GM18498 (cell line): ENCODE measurements around the gene CTSW.

Experiments
- ATAC-seq: cut with Tn5 transposase; IDR thresholded peaks from one replicate; pipeline ENCODE4 v1.9.1; 2021; ENCODE audit warnings: mild to moderate bottlenecking, moderate library complexity; ENCODE audit not compliant: unreplicated experiment

The CTSW gene

DNA sequence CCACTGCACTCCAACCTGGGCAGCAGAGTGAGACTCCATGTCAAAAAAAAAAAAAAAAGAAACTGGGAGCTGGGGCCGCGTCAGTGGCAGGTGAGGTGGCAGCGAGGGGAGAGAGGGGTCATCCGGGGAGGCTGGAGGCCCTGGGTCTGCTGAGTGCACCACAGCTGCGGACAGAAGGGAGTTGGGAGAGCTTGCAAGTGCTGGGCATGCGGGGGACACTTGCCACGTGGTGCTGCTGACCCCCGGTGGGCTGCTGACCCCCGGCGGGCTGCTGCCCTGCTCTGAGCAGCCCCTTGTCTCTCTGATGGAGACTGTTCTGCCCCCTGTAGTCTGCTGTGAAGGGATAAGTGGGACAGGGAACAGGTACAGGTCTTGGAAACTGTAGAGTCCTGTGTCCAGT, 42.2 kb downstream of the CTSW start:
- ATAC-seq, result no peak

DNA sequence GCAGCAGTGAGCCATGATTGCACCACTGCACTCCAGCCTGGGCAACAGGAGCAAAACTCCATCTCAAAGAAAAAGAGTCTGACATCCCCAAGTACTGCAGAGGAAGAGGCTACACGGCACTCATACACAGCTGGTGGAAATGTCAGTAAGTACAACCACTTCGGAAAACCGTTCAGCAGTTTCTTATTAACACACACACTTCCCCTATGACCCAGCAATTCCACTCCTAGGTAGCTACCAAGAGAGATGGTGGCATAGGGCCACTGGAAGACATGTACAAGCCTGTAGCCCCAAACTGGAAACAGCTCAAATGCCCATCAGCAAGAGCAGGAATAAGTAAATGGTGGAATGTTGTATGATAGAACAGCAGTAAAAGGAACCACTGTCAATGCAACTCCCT, 42.9 kb downstream of the CTSW start:
- ATAC-seq, result no peak

DNA sequence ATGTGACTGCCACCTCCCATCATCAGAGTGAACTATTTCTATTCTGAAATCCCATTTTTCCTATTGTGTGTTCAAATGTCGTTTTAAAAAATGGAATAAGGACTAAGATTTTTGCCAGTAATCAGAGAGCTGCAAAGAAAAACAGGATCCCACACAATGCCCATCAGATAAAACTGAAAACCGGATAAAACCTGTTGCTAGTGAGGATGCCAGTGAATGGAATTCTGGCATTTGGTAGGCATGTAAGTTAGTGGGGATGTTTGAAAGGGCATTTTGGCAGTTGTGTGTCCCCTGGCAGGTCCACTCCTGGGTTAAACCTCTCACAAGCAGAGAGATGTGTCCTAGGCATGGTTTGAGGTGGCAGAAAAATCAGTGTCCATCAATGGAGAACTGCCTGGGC, 45.8 kb downstream of the CTSW start:
- ATAC-seq, result no peak

DNA sequence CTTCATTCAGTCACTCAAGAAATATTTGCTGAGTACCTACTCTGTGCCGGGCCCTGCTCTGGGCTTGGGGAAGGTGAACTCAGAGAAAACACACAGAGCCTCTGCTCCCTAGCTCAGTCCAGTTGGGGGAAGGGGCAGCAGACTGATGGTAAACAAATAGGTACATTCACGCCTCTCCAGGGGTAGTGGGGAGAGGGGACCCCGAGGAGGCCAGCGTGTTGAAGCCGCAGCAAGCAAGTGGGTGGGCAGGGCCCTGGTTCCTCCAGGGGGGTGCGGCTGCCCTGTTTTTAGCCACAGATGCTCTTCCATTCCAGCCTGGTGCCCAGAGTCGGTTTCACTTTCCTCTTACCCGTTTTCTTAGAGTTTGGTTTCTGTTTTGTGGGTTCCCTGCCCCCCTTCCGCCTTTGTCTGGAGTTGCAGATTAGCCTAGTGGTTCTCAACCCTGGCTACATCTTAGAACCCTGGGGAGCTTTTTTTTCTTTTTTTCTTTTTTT, 48.3 kb downstream of the CTSW start:
- peak; percentile 75 for ATAC-seq

DNA sequence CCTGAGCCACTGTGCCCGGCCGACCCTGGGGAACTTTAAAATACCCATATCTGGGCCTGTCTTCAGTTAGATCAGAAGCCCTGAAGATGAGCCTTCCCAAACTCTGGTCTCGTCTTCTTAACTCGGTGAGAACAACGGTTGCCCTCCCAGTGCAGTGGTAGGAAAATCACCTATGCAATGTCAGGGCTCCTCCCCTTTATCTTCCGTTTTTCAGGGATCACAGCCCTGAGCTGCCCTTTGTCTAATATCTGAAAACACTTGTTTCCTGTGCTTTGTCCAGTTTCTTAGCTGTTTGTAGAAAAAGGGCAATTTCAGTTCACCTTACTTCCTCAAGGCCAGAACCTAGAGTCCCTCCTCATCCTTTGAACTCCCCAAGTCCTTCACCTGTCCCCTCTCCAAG, 49.0 kb downstream of the CTSW start:
- no peak for ATAC-seq

DNA sequence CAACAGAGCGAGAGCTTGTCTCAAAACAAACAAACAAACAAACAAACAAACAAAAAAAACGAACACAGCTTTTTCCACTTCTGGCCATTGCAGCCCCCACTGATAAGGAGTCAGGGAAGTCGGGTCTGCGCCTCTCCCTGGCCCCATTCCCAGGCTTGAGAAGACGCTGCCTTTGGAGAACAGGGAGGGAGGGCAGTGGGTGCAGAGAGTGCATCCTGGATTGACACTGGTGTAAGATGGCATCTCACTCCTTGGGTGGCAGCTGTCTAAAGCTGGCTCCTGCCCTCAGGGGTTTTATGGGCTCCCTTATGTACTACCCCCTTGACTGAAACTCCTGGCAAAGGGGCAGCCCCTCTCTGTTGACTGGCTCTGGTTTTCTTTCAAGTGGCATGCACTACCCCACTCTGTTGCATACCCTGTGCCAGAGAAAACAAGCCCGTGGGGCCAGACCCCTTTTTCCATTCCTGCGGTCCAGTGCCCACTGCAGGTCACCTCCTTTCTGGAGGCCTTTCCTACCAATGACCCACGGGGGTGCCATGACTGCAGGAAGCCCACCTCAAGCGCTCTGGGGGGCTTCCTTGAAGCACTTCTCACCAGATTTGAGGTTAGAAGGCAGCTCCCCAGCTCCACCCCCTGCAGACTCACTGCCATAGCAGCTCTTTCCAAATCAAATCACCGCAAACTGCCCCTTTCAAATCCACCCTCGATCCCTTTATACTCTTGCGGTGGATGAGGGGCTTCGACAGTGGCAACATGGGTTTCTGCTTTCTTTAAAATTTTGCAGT, 52.3 kb downstream of the CTSW start:
- no peak for ATAC-seq

DNA sequence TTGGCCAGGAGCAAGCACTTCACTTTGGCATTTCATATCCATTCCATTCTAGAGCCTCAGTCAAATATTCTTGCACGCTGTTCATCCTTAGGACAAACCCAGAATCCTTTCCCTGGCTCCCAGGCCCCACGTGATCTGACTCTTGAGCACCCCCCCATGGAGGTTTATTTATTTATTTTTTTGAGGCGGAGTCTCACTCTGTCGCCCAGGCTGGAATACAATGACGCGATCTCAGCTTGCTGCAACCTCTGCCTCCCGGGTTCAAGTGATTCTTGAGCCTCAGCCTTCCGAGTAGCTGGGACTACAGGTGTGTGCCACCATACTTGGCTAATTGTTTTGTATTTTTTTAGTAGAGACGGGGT, 52.9 kb downstream of the CTSW start:
- no peak for ATAC-seq
